ENCODE measurements around the gene INPP4A.
"Not testable (repeated sequence)": the region's sequence is repeated elsewhere in the genome, so short reads cannot be mapped to it uniquely, and the experiment has no call there.

Gene INPP4A

GRCh38 chr2:98414246-98414645 lies 30.4 kb upstream of the INPP4A start:
- not testable (repeated sequence) for H3K4me3 ChIP-seq (ENCODE audit: low read depth in 1 of 5, low read length in 5 of 5); H3K4me1 ChIP-seq (ENCODE audit: control insufficient read depth in 5 of 5, insufficient read depth in 5 of 5, low read length in 5 of 5); H3K36me3 ChIP-seq (ENCODE audit: control insufficient read depth in 5 of 5, insufficient read depth in 5 of 5, low read length in 5 of 5); H3K9ac ChIP-seq (ENCODE audit: low read length in 5 of 5); H3K27ac ChIP-seq (ENCODE audit: low read depth, low read length); H3K9me3 ChIP-seq (ENCODE audit: control insufficient read depth in 5 of 5, low read length in 5 of 5); H3K27me3 ChIP-seq (ENCODE audit: control insufficient read depth in 5 of 5, insufficient read depth in 4 of 5, low read length in 5 of 5)

- not testable (repeated sequence) for H3K27me3 ChIP-seq (ENCODE audit: control insufficient read depth in 5 of 5, insufficient read depth in 4 of 5, low read length in 5 of 5); H3K27ac ChIP-seq (ENCODE audit: low read depth, low read length); H3K9me3 ChIP-seq (ENCODE audit: control insufficient read depth in 5 of 5, low read length in 5 of 5); H3K36me3 ChIP-seq (ENCODE audit: control insufficient read depth in 5 of 5, insufficient read depth in 5 of 5, low read length in 5 of 5); H3K4me3 ChIP-seq (ENCODE audit: low read depth in 1 of 5, low read length in 5 of 5); H3K9ac ChIP-seq (ENCODE audit: low read length in 5 of 5)
- H3K4me1 ChIP-seq (ENCODE audit: control insufficient read depth in 5 of 5, insufficient read depth in 5 of 5, low read length in 5 of 5) = peaks cover 0 to 18% (median 0%) of the 10 kb centered on the region in 5 donors
These were observed 28.9 kb upstream of the INPP4A start for GRCh38 chr2:98415719-98416248.

GRCh38 chr2:98416383-98417159 lies 28.1 kb upstream of the INPP4A start:
- Histone ChIP-seq H3K36me3 (ENCODE audit: control insufficient read depth in 5 of 5, insufficient read depth in 5 of 5, low read length in 5 of 5) (no peaks in the 10 kb centered on the region), H3K27ac (ENCODE audit: low read depth, low read length) (no peak overlapping the region), H3K9ac (ENCODE audit: low read length in 5 of 5) (no peak overlapping the region), H3K4me1 (ENCODE audit: control insufficient read depth in 5 of 5, insufficient read depth in 5 of 5, low read length in 5 of 5) (peaks cover 0 to 20% (median 0%) of the 10 kb centered on the region in 5 donors), H3K4me3 (ENCODE audit: low read depth in 1 of 5, low read length in 5 of 5) (no peak overlapping the region), H3K9me3 (ENCODE audit: control insufficient read depth in 5 of 5, low read length in 5 of 5) (no peaks in the 10 kb centered on the region), H3K27me3 (ENCODE audit: control insufficient read depth in 5 of 5, insufficient read depth in 4 of 5, low read length in 5 of 5) (no peaks in the 10 kb centered on the region)

- Histone ChIP-seq H3K4me1 (ENCODE audit: control insufficient read depth in 5 of 5, insufficient read depth in 5 of 5, low read length in 5 of 5) (peaks cover 0 to 18% (median 0%) of the 10 kb centered on the region in 5 donors), H3K4me3 (ENCODE audit: low read depth in 1 of 5, low read length in 5 of 5) (no peak overlapping the region), H3K36me3 (ENCODE audit: control insufficient read depth in 5 of 5, insufficient read depth in 5 of 5, low read length in 5 of 5) (no peaks in the 10 kb centered on the region), H3K27ac (ENCODE audit: low read depth, low read length) (no peak overlapping the region), H3K9ac (ENCODE audit: low read length in 5 of 5) (no peak overlapping the region), H3K9me3 (ENCODE audit: control insufficient read depth in 5 of 5, low read length in 5 of 5) (peaks cover 0 to 6% (median 0%) of the 10 kb centered on the region in 5 donors), H3K27me3 (ENCODE audit: control insufficient read depth in 5 of 5, insufficient read depth in 4 of 5, low read length in 5 of 5) (no peaks in the 10 kb centered on the region)
These were observed 25.1 kb upstream of the INPP4A start for GRCh38 chr2:98419544-98419943.

DNA sequence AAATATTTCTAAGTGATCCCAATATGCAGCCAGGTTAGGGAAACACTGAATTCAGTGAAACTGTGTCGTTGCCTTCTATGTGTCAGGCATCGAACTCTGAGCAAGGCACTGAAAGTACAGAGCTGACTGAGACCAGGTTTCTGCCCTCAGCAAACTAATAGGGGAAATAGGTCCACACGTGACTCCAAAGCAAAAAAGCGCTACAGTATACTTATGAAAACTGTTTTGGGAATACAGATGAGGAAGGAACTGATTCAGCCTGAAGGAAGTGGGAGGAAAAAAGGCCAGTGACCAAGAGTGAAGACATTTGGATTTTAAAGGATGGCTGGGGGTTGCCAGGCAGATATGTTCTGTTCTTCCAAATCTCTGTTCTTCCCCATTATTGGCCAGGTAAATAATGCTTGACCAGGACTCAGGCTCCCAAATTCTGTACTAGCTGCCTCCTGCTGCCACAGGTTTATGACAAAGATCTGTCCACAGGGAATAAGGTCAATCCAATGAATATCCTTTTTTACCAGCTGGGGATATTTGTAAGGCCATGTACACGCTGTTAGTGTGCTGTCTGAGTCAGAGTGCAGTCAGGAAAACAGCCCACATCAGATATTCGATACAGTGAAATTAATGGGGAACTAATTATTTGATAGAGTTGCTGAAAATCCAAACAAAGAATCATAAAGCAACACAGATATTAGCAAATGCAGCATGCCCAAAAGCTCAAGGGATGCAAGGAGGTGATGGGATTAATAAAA lies 24.5 kb upstream of the INPP4A start:
- Histone ChIP-seq H3K4me3 (ENCODE audit: low read depth in 1 of 5, low read length in 5 of 5) (no peak overlapping the region), H3K9ac (ENCODE audit: low read length in 5 of 5) (no peak overlapping the region), H3K36me3 (ENCODE audit: control insufficient read depth in 5 of 5, insufficient read depth in 5 of 5, low read length in 5 of 5) (no peaks in the 10 kb centered on the region), H3K4me1 (ENCODE audit: control insufficient read depth in 5 of 5, insufficient read depth in 5 of 5, low read length in 5 of 5) (peaks cover 0 to 18% (median 0%) of the 10 kb centered on the region in 5 donors), H3K27ac (ENCODE audit: low read depth, low read length) (no peak overlapping the region), H3K27me3 (ENCODE audit: control insufficient read depth in 5 of 5, insufficient read depth in 4 of 5, low read length in 5 of 5) (no peaks in the 10 kb centered on the region), H3K9me3 (ENCODE audit: control insufficient read depth in 5 of 5, low read length in 5 of 5) (peaks cover 0 to 6% (median 0%) of the 10 kb centered on the region in 5 donors)

GRCh38 chr2:98422449-98422848 lies 22.2 kb upstream of the INPP4A start:
- Histone ChIP-seq H3K36me3 (ENCODE audit: control insufficient read depth in 5 of 5, insufficient read depth in 5 of 5, low read length in 5 of 5) (no peaks in the 10 kb centered on the region), H3K27me3 (ENCODE audit: control insufficient read depth in 5 of 5, insufficient read depth in 4 of 5, low read length in 5 of 5) (no peaks in the 10 kb centered on the region), H3K4me1 (ENCODE audit: control insufficient read depth in 5 of 5, insufficient read depth in 5 of 5, low read length in 5 of 5) (peaks cover 0 to 18% (median 0%) of the 10 kb centered on the region in 5 donors), H3K27ac (ENCODE audit: low read depth, low read length) (no peak overlapping the region), H3K9me3 (ENCODE audit: control insufficient read depth in 5 of 5, low read length in 5 of 5) (peaks cover 0 to 6% (median 0%) of the 10 kb centered on the region in 5 donors), H3K4me3 (ENCODE audit: low read depth in 1 of 5, low read length in 5 of 5) (no peak overlapping the region), H3K9ac (ENCODE audit: low read length in 5 of 5) (no peak overlapping the region)

DNA sequence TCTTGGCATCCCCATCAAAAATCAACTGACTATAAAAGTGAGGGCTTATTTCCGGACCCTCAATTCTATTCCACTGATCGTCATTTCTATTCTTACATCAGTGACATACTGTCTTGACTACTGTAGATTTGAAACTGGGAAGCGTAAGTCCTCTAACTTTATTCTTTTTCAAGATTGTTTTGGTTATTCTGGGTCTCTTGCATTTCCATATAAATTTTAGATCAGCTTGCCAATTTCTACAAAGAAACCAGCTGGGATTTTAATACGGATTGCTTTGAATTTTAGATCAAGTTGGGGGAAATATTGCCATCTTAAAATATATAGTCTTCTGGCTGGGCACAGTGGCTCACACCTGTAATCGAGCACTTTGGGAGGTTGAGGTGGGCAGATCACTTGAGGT lies 17.9 kb upstream of the INPP4A start:
- Histone ChIP-seq H3K27me3 (ENCODE audit: control insufficient read depth in 5 of 5, insufficient read depth in 4 of 5, low read length in 5 of 5) (no peaks in the 10 kb centered on the region), H3K9me3 (ENCODE audit: control insufficient read depth in 5 of 5, low read length in 5 of 5) (peaks cover 0 to 6% (median 0%) of the 10 kb centered on the region in 5 donors), H3K36me3 (ENCODE audit: control insufficient read depth in 5 of 5, insufficient read depth in 5 of 5, low read length in 5 of 5) (no peaks in the 10 kb centered on the region), H3K27ac (ENCODE audit: low read depth, low read length) (no peak overlapping the region), H3K9ac (ENCODE audit: low read length in 5 of 5) (no peak overlapping the region), H3K4me3 (ENCODE audit: low read depth in 1 of 5, low read length in 5 of 5) (no peak overlapping the region), H3K4me1 (ENCODE audit: control insufficient read depth in 5 of 5, insufficient read depth in 5 of 5, low read length in 5 of 5) (no peaks in the 10 kb centered on the region)

GRCh38 chr2:98432145-98432544 lies 12.5 kb upstream of the INPP4A start:
- Histone ChIP-seq H3K36me3 (ENCODE audit: control insufficient read depth in 5 of 5, insufficient read depth in 5 of 5, low read length in 5 of 5) (no peaks in the 10 kb centered on the region), H3K4me1 (ENCODE audit: control insufficient read depth in 5 of 5, insufficient read depth in 5 of 5, low read length in 5 of 5) (peaks cover 0 to 7% (median 0%) of the 10 kb centered on the region in 5 donors), H3K27me3 (ENCODE audit: control insufficient read depth in 5 of 5, insufficient read depth in 4 of 5, low read length in 5 of 5) (no peaks in the 10 kb centered on the region), H3K4me3 (ENCODE audit: low read depth in 1 of 5, low read length in 5 of 5) (no peak overlapping the region), H3K9ac (ENCODE audit: low read length in 5 of 5) (no peak overlapping the region), H3K27ac (ENCODE audit: low read depth, low read length) (no peak overlapping the region), H3K9me3 (ENCODE audit: control insufficient read depth in 5 of 5, low read length in 5 of 5) (peaks cover 0 to 7% (median 4%) of the 10 kb centered on the region in 5 donors)

- H3K9ac ChIP-seq (ENCODE audit: low read length in 5 of 5) = no peak overlapping the region
- H3K4me1 ChIP-seq (ENCODE audit: control insufficient read depth in 5 of 5, insufficient read depth in 5 of 5, low read length in 5 of 5) = peaks cover 0 to 8% (median 0%) of the 10 kb centered on the region in 5 donors
- peaks cover 0 to 7% (median 4%) of the 10 kb centered on the region in 5 donors for H3K9me3 ChIP-seq (ENCODE audit: control insufficient read depth in 5 of 5, low read length in 5 of 5)
- no peak overlapping the region for H3K4me3 ChIP-seq (ENCODE audit: low read depth in 1 of 5, low read length in 5 of 5)
- no peaks in the 10 kb centered on the region for H3K36me3 ChIP-seq (ENCODE audit: control insufficient read depth in 5 of 5, insufficient read depth in 5 of 5, low read length in 5 of 5)
- H3K27ac ChIP-seq (ENCODE audit: low read depth, low read length) = no peak overlapping the region
- no peaks in the 10 kb centered on the region for H3K27me3 ChIP-seq (ENCODE audit: control insufficient read depth in 5 of 5, insufficient read depth in 4 of 5, low read length in 5 of 5)
These were observed 11.2 kb upstream of the INPP4A start for GRCh38 chr2:98433363-98433964.

DNA sequence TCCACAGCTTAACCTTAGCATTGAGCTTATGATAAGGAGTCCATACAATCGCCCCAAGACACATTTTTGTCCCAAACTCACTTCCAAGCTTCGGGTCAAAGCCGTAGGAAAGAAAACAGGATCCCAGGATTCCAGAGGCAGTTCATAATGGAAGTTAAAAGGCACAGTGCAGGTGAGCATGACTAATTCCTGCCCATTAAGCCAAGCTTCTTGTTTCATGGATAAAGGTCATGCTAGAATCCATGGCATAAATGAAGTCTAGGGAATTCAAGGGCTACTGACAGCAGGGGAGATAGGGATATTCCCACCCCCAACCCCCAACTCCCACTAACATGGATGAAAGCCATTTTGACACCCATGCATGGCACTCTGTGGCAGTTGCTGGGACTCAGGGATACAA lies 10.2 kb upstream of the INPP4A start:
- Histone ChIP-seq H3K9me3 (ENCODE audit: control insufficient read depth in 5 of 5, low read length in 5 of 5) (peaks cover 0 to 10% (median 4%) of the 10 kb centered on the region in 5 donors), H3K27ac (ENCODE audit: low read depth, low read length) (no peak overlapping the region), H3K36me3 (ENCODE audit: control insufficient read depth in 5 of 5, insufficient read depth in 5 of 5, low read length in 5 of 5) (no peaks in the 10 kb centered on the region), H3K9ac (ENCODE audit: low read length in 5 of 5) (no peak overlapping the region), H3K4me1 (ENCODE audit: control insufficient read depth in 5 of 5, insufficient read depth in 5 of 5, low read length in 5 of 5) (peaks cover 0 to 8% (median 0%) of the 10 kb centered on the region in 5 donors), H3K27me3 (ENCODE audit: control insufficient read depth in 5 of 5, insufficient read depth in 4 of 5, low read length in 5 of 5) (no peaks in the 10 kb centered on the region), H3K4me3 (ENCODE audit: low read depth in 1 of 5, low read length in 5 of 5) (no peak overlapping the region)
